ENCODE results near the gene ATP10D.
A peak's percentile ranks its signal among the peaks of the same experiment; 100 is the strongest.
"Not testable (repeated sequence)": the region's sequence is repeated elsewhere in the genome, so short reads cannot be mapped to it uniquely, and the experiment has no call there.

Gene ATP10D

DNA sequence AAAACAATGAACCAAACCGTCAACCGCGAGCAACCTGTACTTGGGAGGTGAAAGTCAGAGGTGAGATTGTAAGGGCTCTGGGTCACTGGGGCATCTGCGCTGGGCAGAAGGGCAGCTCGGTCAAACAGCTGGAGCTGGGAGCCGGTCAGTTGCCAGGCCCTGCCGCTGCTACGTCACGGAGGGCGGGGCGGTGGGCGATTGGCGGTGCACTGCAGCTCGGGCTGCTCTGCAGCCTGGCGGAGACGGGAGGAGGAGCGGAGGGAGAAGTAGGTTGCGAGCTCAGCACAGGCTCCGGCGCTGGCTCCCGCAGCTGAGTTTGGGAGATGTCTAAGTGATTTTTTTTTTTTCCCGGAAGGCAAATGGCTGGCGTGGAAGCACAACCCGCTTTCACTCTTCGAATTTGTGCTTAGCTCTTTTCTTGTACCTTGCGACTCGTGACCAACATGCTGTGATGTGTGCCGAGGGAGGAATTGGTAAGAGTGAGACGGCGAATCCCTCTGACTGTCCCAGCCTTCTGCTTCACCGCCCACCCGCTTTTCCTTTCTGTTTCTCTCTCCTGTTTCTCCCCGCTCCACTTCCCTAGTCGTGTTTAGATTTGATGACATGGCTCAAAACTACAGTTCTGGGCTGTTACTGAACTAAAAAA lies at the start of gene ATP10D:
ATP10D (plus strand) TSS at position 229 of the 646 bp plus-strand sequence. CDS start 27,266 bp downstream, outside the sequence.
- DNase-seq, result peak; percentile 66

DNA sequence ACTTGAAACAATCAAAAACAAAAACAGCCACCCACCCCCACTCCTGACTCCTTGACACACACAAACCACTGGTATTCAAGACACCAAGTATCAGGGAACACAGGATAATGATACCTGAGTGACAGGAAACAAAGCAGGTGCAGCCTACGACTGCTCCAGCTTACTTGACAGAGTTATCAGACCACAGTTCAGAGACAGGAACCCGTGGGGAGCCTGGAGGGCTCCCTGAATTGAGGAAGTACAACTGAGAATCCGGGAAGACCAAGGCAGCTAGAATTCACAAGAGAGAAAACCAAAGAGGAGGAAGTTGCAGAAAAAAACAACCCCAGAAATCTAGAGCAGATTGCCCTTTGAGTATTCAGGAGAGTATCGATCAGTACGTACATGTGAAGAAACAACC lies 42.1 kb upstream of the ATP10D start:
- DNase-seq, result no peak

DNA sequence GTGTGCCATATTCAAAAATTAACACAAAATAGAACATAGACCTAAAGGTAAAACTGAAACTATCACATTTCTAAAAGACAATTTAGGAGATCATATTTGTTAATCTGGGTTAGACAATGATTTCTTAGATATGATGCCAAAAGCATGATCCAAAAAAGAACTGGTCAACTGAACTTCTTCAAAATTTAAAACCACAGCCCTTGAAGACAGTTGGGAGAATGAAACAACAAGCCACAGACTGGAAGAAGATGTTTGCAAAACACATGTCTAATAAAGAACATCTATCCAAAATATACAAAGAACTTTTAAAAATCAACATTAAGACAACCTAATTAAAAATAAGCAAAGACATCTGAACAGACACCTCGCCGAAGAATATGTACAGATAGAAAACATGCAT lies 41.0 kb upstream of the ATP10D start:
- DNase-seq, result no peak

DNA sequence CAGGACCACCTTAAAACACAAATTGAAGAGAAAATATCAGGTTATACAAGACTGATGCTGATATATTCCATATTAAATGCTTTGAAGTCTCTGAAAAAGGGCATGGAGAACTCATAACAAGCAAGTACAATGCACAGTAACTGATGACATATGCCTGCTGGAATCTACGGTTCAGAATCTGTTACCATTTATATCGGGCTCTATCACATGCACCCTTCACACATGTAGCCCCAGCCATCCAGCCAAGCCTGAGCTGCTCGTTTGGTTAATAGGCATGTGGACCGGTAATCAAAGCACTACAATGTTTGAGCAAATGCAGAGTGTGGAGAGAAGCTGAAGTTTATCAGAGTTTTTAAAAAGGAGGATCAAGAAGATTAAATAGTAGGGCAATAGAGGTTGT lies 33.4 kb upstream of the ATP10D start:
- no peak for DNase-seq

DNA sequence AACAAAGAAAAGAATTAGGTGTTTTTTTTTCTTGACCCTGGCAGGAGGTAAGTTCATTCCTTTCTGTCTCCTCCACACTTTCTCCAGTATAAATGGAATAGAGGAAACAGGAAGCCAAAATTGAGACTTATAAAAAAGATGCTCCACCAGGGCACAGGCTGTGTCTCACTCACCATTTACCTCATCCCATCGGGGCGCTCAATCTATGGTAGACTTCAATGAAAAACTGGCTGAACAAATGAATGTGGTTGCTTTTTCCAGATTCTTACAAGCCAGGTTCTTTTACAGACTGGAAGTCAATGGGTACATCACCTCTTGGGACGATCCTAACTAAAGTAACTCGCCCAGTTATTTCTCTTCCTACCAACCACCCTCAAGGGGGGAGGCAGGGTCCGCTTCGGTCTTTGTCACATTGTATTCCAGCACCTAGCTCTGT lies 22.3 kb upstream of the ATP10D start:
- DNase-seq, result no peak

DNA sequence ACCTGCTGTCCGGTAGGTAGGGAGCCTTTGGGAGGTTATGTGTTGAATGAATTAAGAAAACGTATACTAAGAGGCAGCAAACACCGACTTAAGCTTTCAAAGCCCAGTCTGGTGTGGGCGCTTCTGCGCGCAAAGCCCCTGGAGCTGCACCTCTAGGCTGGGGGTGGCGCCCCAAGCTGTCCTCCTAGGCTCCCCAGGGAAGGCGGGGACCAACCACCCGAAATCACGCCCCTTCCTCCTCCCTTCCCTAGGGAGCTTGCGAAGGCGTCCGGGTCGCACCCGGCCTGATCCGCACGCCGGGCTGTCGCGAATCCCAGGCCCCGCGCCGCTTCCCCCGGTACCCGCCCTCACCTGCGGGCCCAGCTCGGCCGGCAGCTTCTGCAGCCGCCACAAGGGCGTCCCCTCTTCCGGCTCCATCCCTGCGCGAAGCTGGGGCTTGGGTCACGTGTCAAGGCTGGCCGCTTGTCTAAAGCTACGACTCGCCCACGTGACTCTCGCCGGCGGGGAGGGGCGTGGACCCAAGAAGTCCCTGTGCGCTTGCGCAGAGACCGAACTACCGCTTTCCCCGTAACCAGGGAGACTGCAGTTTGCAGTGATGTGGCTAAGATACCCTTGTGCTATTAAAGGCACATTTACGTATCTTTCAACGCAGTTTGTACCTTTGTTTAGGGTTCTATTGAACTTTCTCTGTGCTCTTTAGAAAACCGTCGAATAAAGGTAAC lies 21.7 kb upstream of the ATP10D start, which contains the start of gene COMMD8:
COMMD8 (minus strand) TSS at position 468 of the 722 bp plus-strand sequence; CDS start at position 417, 51 bp downstream.
- DNase-seq, result peak; percentile 96

DNA sequence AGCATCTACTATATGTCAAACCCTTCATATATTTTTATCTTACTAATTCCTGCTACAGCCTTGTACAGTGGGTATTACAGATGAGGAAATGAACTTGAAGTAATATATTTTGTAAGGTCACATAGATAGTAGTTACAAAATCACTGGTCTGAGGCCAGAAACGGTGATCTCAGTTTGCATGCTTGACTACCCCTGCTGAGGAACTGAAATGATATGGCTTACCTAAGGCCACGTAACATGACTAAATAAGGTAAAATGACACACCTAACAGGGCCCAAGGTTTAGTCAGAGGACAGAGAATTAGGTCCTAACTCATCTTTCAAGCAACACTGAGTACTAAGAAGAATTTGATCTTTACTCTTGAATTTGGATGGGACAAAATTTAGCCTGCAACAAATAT lies 20.1 kb upstream of the ATP10D start:
- DNase-seq, result no peak

DNA sequence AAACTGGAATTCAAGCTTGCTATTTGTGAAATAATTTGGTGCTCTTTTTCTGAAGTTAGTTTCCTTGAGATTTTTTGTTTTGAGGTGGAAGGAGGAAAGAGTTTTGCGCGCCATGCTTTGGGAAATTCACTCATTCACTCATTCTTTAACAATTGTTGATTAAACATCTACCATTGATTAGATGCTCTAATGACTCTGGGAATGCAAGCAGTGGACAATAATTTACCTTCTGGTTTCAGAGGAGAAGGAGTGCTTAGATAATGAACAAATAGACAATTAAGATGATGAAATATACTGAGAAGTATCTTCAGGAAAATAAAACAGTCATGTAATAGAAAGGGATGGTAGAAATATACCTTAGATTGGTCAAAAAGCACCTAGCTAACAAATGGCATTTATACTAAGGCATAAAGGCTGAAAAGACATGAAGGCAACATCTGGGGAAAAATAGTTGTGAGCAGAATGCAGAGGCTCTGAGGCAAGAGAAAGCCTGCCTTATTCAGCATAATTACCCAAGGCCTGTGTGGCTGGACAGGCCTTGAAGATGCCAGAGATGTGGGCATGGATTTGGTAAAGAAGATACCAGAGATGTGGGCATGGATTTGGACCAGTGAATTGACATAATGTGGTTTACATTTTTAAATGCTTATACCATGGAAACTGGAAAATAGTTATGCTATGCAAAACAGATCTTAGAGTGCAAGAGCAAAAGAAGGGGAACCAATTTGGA lies 18.9 kb upstream of the ATP10D start:
- DNase-seq, result no peak

DNA sequence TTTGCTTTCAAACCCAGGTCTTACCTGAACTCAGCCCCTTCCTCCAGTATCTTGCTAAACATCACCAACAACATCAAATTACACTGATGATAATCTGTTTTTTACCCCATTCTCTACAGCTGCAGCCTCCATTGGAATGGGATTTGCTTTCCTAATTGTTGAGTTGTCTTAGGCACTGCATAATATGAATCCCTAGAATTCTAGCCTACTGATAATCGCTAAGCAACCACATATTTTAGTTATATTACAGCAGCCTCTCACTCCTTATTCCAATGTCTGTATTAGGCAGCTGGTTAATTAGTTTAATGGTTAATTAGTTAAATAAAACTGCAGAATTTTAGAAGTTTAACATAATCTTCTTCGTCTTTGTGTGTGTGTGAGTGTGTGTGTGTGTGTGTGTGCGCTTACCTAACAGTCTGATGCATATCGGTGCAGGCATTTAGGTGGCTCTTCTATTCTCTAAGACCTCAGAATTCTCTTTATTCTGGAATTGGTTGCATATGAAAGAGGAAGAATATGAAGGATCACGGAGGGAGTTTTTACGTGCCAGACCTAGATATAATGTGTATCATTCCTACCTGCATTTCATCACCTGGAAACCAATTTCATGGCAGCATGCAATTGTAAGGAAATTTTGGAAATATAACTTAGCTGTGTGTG lies 16.2 kb upstream of the ATP10D start:
- DNase-seq, result no peak

DNA sequence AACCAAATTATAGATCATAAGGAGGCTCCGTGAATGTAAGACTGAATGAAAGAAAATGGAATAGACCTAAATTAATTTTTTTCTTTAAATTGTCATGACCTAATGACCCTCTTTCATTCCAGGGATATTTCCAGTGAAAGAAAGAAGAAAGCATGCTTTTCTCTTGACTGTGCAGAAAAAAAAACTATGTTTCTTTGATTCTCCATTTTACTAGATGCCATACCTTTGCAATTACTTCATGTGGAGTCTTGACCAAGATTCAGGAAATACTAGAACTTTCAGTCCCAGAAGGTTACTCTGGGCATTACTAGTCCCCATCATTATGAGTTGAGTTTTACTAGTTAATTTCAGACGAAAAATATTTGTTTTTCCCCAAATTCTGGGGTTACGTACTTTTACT lies 15.1 kb upstream of the ATP10D start:
- DNase-seq, result no peak

DNA sequence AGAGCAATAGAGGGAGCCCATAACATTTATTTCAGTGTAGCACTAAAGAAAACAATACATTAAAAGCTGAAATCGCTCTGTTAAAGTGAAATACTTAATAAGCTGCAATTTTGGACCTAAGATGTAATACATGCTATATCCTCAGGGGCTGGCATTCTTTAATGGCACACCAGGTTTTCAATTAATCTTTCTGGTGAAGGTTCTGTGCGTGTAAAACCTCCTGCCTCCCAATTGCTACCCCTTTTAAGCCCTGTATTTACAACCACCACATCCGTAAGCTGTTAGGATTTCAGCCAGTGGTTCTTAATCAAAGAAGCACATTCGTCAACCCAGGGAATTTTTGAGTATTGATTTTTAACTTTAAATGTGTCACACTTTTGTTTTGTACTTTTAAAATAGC lies 14.0 kb upstream of the ATP10D start:
- no peak for DNase-seq

DNA sequence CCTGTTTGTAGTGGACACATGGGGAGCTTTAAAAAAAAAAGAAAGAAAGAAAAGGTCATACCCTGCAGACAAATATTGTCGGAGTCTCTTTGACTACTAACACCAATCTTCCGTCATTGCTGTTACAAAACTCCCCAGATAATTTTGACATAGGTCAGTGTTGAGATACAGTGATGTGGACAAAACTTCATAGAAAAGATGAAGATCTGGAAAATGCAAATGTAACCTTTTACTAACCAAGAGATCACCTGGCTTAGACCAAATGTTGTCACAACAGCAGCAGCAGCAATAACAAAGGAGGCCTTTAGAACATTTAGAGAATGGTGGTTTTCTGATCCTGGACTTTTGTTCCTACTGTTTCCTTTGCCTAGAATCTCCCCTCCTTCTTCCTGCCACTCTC lies 13.5 kb upstream of the ATP10D start:
- DNase-seq, result no peak

DNA sequence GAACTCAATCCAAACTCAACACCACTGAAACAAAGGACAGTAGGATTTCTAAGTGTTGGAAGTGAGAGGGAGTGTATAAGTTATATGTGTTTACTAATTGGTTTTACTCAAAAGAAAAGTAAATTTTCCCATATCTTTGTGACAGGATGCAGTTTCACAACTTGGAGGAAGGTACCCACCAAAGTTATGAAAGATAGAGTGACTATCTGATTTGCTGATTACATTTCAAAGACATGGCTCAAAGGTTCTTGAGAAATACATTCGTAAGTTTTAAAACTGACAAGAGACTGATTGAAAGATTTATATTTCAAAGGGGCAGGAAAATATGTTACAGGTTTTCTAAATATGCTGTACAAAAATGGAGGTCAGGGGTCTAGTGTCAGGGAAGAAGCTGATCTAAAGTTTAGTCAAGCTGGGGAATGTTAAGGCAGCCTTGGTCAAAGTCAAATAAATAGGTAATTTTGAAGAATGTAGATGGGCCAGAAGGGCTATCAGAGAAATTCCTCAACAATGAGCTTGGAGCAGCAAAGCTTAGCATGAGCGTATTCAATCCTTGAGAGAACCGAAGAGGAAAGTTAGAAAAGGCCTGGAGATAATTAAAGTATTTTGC lies 11.8 kb upstream of the ATP10D start:
- DNase-seq, result no peak

DNA sequence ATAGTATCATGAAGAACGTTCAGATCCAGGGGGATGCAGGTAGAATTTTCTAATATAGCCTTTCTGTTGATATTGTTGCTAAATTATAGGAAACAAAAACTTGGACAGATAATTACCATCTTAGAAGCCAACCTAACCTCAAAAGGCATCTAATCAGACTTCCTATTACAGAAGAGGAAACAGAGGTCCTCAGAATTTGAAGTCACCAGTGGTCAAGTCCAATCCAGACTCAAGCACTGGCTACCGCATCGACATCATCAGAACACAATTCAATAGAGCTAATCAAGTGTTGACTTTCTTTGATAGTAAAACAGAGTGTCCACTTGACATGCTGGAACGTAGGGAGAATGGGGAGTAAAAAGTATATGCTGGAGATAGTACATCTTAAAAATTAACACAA lies 10.3 kb upstream of the ATP10D start:
- no peak for DNase-seq

DNA sequence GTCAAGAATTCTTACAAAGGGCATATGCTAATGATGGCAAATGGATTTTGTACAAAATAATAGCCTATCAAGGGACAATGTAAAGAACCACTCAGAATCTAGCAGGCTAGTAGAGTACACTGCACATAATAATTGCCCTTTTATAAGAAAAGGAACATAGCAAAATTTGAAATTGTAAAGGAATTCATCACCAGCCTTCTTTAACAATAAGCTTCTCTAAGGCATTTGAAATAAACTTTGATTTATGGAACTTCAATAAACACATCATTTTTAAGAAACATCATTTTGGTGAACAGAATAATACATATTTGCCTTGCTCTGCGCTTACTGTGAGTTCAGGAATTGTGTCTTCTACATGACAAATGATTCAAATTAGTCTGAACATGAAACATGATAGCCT lies 9.7 kb upstream of the ATP10D start:
- DNase-seq, result no peak

DNA sequence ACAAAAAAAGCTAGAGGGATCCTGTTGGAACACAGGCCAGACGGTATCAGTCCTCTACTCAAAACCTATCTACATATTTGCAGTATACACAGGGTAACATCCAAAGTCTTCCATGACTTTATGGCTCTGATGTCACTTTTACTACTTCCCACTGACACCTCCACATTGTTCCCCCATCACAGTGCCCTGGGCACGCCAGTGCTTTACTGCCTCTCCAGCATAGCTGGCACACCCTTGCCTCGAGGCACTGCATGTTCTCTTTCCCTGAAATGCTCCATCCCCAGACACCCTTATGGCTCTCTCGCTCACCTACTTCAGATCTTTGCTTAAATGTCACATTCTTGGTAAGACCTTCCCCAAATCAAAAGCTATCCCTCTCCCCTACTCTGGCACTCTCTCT lies 6.3 kb upstream of the ATP10D start:
- no peak for DNase-seq

DNA sequence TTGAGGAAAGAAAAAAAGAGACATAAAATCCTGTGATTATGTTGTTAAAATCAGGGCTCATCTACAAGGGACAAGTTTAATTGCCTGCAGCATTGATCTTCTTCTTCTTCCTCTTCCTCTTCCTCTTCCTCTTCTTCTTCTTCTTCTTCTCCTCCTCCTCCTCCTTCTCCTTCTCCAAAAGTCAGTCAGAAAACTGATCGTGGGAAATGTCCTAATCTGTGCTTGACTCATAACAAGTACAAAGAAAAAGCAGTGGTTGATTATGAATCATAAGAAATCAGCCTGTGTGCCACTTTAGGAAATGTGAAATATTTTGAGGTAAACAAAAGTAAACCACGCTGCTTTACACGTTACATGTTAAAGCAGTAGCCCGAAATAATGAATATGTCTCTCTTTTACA lies 2.7 kb upstream of the ATP10D start:
- no peak for DNase-seq

DNA sequence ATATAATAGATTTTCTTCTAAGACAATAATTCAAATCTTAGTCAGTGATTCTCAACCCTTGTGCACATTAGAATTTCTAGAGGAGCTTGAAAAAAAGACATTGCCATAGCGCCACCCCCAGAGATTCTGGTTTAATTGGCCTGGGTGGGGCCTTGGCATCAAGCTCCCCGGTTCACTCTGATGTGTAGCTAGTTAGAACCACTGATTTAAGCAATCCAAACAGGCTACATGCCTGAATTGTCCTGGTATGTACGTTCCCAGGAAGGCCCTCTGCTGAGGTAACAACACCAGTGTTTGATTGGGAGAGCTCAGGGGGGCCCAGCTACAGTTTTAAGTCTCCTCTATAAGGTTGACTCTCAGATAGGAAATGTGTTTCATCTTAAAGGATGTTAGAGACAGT lies 1.3 kb upstream of the ATP10D start:
- DNase-seq, result no peak

DNA sequence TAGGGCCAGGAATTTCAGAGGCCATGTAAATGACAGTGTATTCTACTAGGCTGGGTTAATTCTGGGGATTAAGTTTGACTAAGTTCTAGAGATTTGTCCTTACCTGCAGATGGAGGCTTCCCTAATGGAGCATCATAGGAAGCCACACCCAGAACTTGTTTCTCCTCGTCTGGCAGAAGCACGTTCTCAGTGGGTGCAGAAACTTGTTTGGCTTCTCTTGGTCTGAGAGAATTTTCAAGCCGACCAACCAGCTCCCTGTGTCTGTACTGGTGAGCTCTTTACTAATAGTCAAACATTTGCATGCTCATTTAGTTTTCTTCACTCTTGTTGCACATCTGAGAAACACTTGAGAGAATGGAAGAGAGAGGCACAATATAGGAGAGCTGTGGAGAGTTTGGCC lies 907 bp upstream of the ATP10D start:
- no peak for DNase-seq

DNA sequence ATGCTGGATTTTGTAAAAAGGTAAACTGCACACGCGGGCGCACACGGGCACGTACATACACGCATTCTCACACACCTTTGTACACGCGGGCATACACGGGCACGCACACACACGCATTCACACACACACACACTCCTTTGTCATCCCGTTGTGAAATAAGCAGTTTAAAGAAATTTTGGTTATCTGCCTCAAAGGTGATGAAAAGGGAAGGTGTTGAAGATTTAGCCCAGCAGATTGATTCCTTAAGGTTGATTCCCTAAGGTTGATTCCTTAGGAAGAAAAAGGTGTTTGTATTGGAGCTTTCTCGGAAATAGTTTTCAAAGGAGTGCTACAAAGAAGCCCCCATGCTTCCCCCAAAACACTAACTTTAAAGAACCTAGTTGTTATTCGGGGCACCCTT lies 693 bp downstream of the ATP10D start:
- DNase-seq, result no peak

DNA sequence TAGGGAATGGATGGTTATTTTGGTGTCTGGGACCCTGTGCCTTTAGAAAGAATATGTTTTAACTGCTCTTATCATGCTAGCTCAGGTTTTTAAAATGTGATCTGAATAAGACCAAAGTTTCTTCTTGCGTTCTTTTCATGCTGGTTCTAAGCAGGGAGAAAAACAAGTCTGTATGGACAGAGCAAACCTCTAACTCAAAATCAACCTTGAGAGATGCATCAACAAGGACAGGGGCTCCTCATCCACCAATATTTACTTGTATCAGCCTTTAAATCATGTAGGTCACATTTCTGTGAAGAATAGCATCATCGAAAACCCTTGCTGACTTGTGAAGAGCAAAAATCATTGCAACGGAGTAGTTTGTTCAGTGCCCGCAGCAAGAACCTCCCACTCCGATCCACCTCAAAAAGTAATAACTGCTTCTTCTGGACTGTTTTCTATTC lies 1.2 kb downstream of the ATP10D start:
- DNase-seq, result no peak

DNA sequence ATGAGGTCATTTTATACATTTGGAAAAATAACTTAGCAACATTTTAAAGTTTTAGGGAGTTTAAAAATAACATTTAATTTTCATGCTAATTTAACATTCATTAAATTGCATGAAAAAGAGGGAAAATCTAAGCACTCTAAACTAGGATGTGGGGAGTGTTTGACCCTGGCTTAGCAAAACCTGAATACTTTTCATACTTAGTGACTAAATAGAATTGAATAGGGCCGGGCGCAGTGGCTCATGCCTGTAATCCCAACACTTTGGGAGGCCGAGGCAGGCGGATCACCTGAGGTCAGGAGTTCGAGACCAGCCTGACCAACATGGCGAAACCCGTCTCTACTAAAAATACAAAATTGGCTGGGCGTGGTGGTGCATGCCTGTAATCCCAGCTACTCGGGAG lies 1.7 kb downstream of the ATP10D start:
- not testable (repeated sequence) for DNase-seq

DNA sequence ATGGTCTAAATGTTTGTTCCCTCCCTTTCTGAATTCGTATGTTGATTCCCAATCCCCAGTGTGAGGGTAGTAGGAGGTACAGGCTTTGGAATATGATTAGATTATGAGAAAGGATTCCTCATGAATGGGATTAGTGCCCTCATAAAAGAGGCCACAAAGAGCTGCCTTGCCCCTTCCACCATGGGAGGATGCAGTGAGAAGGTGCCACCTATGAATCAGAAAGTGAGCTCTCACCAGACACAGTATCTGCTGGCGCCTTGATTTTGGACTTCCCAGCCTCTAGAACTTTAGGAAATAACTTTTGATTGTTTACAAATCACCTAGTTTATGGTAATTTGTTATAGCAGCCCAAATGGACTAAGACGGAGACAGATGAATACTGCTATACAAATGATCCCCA lies 3.6 kb downstream of the ATP10D start:
- no peak for DNase-seq
